Stimulated activated naive CD8-positive, alpha-beta T cell treated with anti-CD3 and anti-CD28 coated beads, Interleukin-15, Interleukin-2, amounts not matched to agents 100 ng/mL and 50 ng/mL, for 24 hours (primary cell): ENCODE data around the gene RAP2C.

Experiments used
- H3K27ac Mint-ChIP-seq: one replicate; pipeline ENCODE4 v1.8.0; 2021; ENCODE audit warnings: mild to moderate bottlenecking, mixed read lengths
- H3K27me3 Mint-ChIP-seq: one replicate; pipeline ENCODE4 v1.8.0; 2021; ENCODE audit warnings: mixed read lengths
- H3K36me3 Mint-ChIP-seq: one replicate; pipeline ENCODE4 v1.8.0; 2021; ENCODE audit warnings: low read depth, mixed read lengths
- H3K4me1 Mint-ChIP-seq: one replicate; pipeline ENCODE4 v1.8.0; 2021; ENCODE audit warnings: low read depth, mixed read lengths
- H3K4me3 Mint-ChIP-seq: one replicate; pipeline ENCODE4 v1.8.0; 2021; ENCODE audit warnings: mild to moderate bottlenecking, mixed read lengths
- H3K9me3 Mint-ChIP-seq: one replicate; pipeline ENCODE4 v1.8.0; 2021; ENCODE audit warnings: mixed read lengths

The RAP2C gene

GRCh38 chrX:132219343-132219768 is at the start of gene RAP2C:
RAP2C (minus strand) TSS chrX:132219447; CDS start chrX:132217268, 2,179 bp downstream.
- peak within 1 kb of the TSS; percentile 94 for H3K4me3 Mint-ChIP-seq
- no peaks in the 10 kb centered on the region for H3K27me3 Mint-ChIP-seq
- no peaks in the 10 kb centered on the region for H3K9me3 Mint-ChIP-seq
- H3K27ac Mint-ChIP-seq, result peak within 1 kb of the TSS; percentile 91
- peaks cover 10% of the 10 kb centered on the region for H3K36me3 Mint-ChIP-seq
- H3K4me1 Mint-ChIP-seq, result peaks cover 20% of the 10 kb centered on the region

GRCh38 chrX:132267392-132267791 is 48.1 kb upstream of the RAP2C start:
- H3K4me1 Mint-ChIP-seq, result peaks cover 9% of the 10 kb centered on the region
- H3K4me3 Mint-ChIP-seq, result no peak overlapping the region
- H3K9me3 Mint-ChIP-seq, result no peaks in the 10 kb centered on the region
- no peak overlapping the region for H3K27ac Mint-ChIP-seq
- no peaks in the 10 kb centered on the region for H3K27me3 Mint-ChIP-seq
- no peaks in the 10 kb centered on the region for H3K36me3 Mint-ChIP-seq

DNA sequence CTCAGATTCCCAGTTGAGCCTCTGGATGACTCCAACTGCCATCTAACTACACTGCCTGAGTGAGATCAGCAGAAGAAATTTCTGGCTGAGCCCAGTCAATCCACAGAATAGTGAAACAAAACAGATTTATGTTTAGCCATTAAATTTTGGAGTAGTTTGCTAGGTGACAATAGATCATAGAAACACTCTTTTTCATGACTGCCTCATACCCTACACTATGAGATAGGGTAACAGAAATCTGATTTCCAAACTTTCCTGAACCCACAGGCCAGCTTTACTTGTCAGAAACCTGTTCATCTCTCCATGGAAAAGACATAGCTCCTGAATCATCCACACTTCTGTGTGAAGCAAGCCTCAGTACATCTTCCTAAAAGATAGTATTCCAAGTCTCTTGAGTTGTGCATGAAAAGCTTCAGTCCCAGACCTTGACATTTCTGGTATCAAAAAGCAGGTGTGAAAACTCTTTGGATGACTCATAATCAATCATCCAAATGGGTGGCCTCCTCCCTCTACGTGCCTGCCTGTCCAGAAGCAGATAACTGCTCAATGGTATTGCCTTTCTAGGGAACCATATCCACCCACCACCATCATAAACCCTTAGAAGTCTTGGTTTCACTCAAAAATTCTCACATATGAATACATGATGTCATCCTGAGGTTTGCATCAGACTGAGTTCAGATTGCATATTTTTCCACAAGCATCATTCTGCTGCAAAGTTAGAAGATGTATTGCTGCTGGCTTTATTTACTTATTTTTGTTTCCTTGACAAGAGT is 47.5 kb upstream of the RAP2C start:
- Mint-ChIP-seq H3K4me1 (peaks cover 9% of the 10 kb centered on the region), H3K27me3 (no peaks in the 10 kb centered on the region), H3K27ac (no peak overlapping the region), H3K36me3 (no peaks in the 10 kb centered on the region), H3K9me3 (no peaks in the 10 kb centered on the region), H3K4me3 (no peak overlapping the region)

DNA sequence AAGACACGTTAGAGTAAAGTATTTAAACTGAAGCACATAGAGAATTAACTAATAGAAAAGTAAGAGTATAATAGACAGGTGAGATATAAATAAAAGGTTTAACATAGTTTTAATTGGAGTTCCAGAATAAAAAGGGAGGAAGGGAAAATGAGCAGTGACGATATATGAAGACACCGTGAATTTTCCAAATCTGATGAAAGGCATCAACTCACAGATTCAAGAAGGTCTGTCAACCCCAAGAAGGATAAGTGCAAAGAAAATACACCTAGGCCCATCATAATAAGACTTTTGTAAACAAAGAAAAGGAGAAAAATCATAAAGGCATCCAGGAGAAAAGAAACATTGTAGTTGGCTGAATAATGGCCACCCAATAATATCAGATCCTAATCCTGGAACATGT is 43.9 kb upstream of the RAP2C start:
- Mint-ChIP-seq H3K4me1 (peaks cover 9% of the 10 kb centered on the region), H3K27me3 (no peaks in the 10 kb centered on the region), H3K27ac (no peak overlapping the region), H3K4me3 (no peak overlapping the region), H3K9me3 (no peaks in the 10 kb centered on the region), H3K36me3 (peaks cover 3% of the 10 kb centered on the region)

GRCh38 chrX:132258509-132258908 is 39.3 kb upstream of the RAP2C start:
- H3K4me1 Mint-ChIP-seq, result no peaks in the 10 kb centered on the region
- H3K27ac Mint-ChIP-seq, result no peak overlapping the region
- H3K36me3 Mint-ChIP-seq, result peaks cover 3% of the 10 kb centered on the region
- H3K9me3 Mint-ChIP-seq, result no peaks in the 10 kb centered on the region
- no peak overlapping the region for H3K4me3 Mint-ChIP-seq
- no peaks in the 10 kb centered on the region for H3K27me3 Mint-ChIP-seq

- Mint-ChIP-seq H3K9me3 (no peaks in the 10 kb centered on the region), H3K27ac (no peak overlapping the region), H3K36me3 (peaks cover 3% of the 10 kb centered on the region), H3K4me1 (no peaks in the 10 kb centered on the region), H3K4me3 (no peak overlapping the region), H3K27me3 (no peaks in the 10 kb centered on the region)
Observed at GRCh38 chrX:132257116-132257515, 37.9 kb upstream of the RAP2C start.

DNA sequence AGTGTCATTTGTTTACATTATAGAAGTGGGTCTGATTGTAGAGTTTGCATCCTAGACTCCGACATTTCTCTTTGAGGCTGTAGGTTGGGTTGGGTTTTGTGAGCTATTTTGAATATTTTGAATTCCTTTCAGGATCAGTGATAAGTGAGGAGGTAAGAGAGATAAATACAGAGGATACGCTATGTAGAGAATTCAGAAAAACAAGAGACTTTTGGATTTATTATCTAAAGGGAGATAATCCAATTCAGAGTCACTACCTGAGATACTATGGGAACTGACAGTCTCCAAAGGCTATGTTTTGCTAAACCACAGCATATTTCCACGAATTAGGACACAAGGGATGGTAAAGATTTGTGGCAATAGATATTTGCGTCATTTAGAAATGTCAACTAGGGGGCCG is 16.9 kb upstream of the RAP2C start:
- no peaks in the 10 kb centered on the region for H3K36me3 Mint-ChIP-seq
- no peaks in the 10 kb centered on the region for H3K27me3 Mint-ChIP-seq

GRCh38 chrX:132235488-132235887 is 16.2 kb upstream of the RAP2C start:
- H3K36me3 Mint-ChIP-seq, result no peaks in the 10 kb centered on the region
- H3K4me3 Mint-ChIP-seq, result no peak overlapping the region
- H3K9me3 Mint-ChIP-seq, result no peaks in the 10 kb centered on the region
- H3K27me3 Mint-ChIP-seq, result no peaks in the 10 kb centered on the region
- no peak overlapping the region for H3K27ac Mint-ChIP-seq
- peaks cover 8% of the 10 kb centered on the region for H3K4me1 Mint-ChIP-seq

More for the DNA sequence above, 16.9 kb upstream of the RAP2C start:
- Mint-ChIP-seq H3K9me3 (no peaks in the 10 kb centered on the region), H3K27ac (no peak overlapping the region), H3K4me1 (peaks cover 13% of the 10 kb centered on the region), H3K4me3 (no peak overlapping the region)

DNA sequence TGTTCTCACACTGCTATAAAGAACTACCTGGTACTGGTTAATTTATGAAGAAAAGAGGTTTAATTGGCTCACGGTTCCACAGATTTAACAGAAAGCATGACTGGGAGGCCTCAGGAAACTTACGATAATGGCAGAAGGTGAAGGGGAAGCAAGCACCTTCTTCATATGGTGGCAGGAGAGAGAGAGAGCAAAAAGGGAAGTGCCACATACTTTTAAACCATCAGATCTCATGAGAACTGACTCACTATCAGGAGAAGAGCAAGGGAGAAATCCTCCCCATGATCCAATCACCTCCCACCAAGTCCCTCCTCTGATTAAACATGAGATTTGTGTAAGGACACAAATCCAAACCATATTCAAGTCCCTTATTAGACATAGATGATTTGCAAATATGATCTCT is 12.3 kb upstream of the RAP2C start:
- no peaks in the 10 kb centered on the region for H3K27me3 Mint-ChIP-seq
- H3K4me1 Mint-ChIP-seq, result peaks cover 14% of the 10 kb centered on the region
- H3K9me3 Mint-ChIP-seq, result no peaks in the 10 kb centered on the region
- H3K36me3 Mint-ChIP-seq, result no peaks in the 10 kb centered on the region
- H3K4me3 Mint-ChIP-seq, result no peak overlapping the region
- no peak overlapping the region for H3K27ac Mint-ChIP-seq

DNA sequence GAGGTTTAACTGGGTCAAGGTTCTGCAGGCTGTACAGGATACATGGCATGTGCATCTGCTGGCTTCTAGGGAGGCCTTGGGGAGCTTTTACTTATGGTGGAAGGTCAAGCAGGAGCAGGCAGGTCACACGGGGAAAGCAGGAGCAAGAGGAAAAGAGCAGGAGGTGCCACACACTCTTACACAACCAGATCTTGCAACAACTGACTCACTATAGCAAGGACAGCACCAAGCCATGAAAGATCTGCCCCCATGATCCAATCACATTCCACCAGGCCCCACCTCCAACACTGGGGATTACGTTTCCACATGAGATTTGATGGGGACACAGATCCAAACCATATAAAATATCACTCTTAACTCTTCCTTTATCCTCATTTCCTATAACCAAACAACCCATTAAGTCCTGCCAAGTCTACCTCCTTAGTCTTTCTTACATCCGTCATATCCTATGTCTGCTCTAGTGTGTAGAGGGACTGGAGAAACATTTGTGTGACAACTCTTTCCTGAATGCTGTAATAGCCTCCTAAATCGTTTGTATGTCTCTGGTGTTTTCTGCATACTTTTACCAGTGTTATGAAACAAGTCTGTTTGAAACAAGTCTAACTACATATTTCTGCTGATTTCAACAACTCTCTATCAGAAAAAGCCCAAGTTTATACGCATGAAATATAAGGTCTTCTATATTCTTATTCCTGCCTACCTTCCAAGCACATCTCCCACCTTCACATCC is 8.3 kb upstream of the RAP2C start:
- Mint-ChIP-seq H3K36me3 (no peaks in the 10 kb centered on the region), H3K27ac (no peak overlapping the region), H3K4me1 (peaks cover 14% of the 10 kb centered on the region), H3K27me3 (no peaks in the 10 kb centered on the region), H3K4me3 (no peak overlapping the region), H3K9me3 (no peaks in the 10 kb centered on the region)

DNA sequence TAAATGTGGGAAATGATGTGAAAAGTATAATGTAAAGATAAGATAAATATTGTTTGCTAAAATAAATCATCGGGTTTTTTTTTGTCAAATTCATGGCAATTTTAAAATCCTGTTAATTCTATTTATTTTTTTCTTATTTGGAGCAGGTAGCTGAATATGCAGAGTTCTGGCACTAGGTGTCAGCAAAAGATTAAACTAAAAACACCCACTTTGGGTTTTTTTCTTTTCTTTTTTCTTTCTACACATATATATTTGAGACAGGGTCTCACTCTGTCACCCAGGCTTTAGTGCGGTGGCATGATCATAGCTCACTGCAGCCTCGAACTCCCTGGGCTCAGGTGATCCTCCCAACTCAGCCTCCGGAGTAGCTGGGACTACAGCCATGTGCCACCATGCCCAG is 6.9 kb upstream of the RAP2C start:
- H3K36me3 Mint-ChIP-seq, result no peaks in the 10 kb centered on the region
- H3K4me3 Mint-ChIP-seq, result no peak overlapping the region
- no peaks in the 10 kb centered on the region for H3K27me3 Mint-ChIP-seq
- H3K9me3 Mint-ChIP-seq, result no peaks in the 10 kb centered on the region
- H3K4me1 Mint-ChIP-seq, result peaks cover 6% of the 10 kb centered on the region
- H3K27ac Mint-ChIP-seq, result no peak overlapping the region

- H3K36me3 Mint-ChIP-seq, result peaks cover 17% of the 10 kb centered on the region
- H3K4me1 Mint-ChIP-seq, result peaks cover 29% of the 10 kb centered on the region
- peak overlapping the region; percentile 91 for H3K27ac Mint-ChIP-seq
- no peaks in the 10 kb centered on the region for H3K27me3 Mint-ChIP-seq
- no peaks in the 10 kb centered on the region for H3K9me3 Mint-ChIP-seq
- H3K4me3 Mint-ChIP-seq, result peak overlapping the region; percentile 94
Observed at GRCh38 chrX:132218100-132218812, 991 bp downstream of the RAP2C start.

DNA sequence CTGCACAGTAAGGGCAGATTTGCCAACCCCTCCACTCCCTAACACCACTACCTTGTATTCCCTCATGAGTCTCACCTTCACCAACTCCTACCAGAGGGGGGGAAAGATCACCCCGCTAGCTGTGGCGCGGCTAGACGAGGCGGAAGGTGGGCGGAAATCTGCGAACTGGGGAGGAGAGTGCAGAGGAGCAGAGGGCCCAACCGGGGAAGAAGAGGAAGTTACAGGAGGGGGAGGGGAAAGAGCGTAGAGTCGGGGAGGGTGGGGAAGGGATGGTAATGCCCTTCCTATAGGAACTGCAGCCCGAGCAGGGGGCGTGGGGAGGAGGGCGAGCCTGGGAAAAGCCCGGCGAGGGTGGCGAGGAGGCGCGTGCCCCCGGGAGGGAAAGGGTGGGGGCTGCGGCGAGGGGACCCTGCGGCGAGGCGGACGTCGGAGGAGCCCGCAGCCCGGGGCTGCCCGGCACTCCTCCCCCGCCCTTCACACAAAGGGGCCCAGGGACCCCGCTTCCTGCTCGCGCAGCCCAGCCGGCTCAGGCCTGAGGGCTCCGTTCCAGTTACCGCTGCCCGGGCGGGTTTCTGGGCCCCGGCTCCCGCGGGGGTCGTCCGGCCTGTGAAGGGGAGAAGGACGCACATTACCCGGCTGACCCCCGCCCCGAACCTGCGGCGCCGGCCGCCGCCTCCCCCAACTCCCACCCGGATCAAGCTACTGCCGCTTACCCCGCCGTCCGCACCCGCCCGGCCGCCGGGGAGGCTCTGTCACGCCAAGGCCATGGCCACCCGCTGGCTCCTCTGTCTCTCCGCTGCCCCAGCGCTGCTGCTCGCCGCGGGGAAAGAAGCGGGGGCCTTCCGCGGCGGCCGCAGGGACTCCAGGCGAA is 1.8 kb downstream of the RAP2C start:
- Mint-ChIP-seq H3K9me3 (no peaks in the 10 kb centered on the region), H3K4me1 (peaks cover 35% of the 10 kb centered on the region)

DNA sequence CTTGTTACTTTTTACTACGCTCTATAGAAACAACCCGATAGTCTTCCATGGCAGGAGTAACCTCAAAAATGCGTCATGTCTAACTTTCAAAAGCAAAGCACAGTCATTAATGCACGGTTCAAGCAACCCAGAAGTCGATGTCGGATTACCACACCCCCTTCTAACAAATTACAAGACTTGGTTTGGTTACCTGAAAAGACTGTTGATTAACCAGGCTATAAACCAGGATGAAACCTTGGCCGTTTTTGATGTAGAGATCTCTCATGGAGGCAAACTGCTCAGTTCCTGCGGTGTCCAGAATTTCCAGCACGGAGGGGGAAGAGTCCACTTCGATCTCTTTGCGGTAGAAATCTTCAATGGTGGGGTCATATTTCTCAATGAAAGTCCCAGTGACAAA is 2.4 kb downstream of the RAP2C start:
- Mint-ChIP-seq H3K4me1 (peaks cover 40% of the 10 kb centered on the region), H3K36me3 (peaks cover 28% of the 10 kb centered on the region), H3K9me3 (no peaks in the 10 kb centered on the region), H3K4me3 (peak overlapping the region; percentile 94), H3K27me3 (no peaks in the 10 kb centered on the region), H3K27ac (peak overlapping the region; percentile 94)

More for the DNA sequence above, 1.8 kb downstream of the RAP2C start:
- no peaks in the 10 kb centered on the region for H3K27me3 Mint-ChIP-seq
- peak overlapping the region; percentile 94 for H3K27ac Mint-ChIP-seq
- peak overlapping the region; percentile 94 for H3K4me3 Mint-ChIP-seq
- H3K36me3 Mint-ChIP-seq, result peaks cover 23% of the 10 kb centered on the region
